Measurements from ENCODE around the gene CYB5R3.

DNA sequence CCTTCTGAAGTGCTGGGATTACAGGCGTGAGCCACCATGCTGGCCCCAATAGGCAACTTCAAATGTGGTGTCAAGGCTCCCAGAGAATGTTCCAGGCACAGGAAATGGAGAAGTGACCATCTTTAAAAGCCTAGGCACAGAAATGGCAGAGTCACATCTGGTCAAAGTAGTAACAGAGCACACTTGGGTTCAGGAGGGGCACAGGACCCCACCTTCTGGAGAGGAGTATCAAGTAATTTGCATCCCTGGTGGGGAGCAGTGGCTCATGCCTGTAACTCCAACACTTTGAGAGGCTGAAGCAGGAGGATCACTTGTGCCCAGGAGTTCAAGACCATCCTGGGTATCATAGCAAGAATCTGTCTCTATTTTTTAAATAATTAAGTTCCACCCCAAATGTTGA lies 66.2 kb downstream of the CYB5R3 start:
- TF ChIP-seq BHLHE40 (IDR thresholded peaks at IDR 0.05; ENCODE audit: low read depth, low read length) (no peak), TP53 (CRISPR knock-in tag; IDR thresholded peaks at IDR 0.05) (no peak), JUN (IDR thresholded peaks at IDR 0.05) (no peak), RAD21 (conservative IDR thresholded peaks at IDR 0.05 in 1 of 2, IDR thresholded peaks at IDR 0.05 in 1 of 2) (no peak), HDAC2 (IDR thresholded peaks at IDR 0.05) (no peak), POLR2A (IDR thresholded peaks at IDR 0.05; ENCODE audit: low read length) (no peak), EP300 (IDR thresholded peaks at IDR 0.05) (no peak), POLR2AphosphoS2 (conservative IDR thresholded peaks at IDR 0.05; ENCODE audit: low read length) (no peak), MAFK (IDR thresholded peaks at IDR 0.05; ENCODE audit: partially characterized antibody) (no peak), EHF (CRISPR knock-in tag; IDR thresholded peaks at IDR 0.05) (no peak)
- TF ChIP-seq, protein P1, sequence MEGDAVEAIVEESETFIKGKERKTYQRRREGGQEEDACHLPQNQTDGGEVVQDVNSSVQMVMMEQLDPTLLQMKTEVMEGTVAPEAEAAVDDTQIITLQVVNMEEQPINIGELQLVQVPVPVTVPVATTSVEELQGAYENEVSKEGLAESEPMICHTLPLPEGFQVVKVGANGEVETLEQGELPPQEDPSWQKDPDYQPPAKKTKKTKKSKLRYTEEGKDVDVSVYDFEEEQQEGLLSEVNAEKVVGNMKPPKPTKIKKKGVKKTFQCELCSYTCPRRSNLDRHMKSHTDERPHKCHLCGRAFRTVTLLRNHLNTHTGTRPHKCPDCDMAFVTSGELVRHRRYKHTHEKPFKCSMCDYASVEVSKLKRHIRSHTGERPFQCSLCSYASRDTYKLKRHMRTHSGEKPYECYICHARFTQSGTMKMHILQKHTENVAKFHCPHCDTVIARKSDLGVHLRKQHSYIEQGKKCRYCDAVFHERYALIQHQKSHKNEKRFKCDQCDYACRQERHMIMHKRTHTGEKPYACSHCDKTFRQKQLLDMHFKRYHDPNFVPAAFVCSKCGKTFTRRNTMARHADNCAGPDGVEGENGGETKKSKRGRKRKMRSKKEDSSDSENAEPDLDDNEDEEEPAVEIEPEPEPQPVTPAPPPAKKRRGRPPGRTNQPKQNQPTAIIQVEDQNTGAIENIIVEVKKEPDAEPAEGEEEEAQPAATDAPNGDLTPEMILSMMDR (IDR thresholded peaks at IDR 0.05): no peak
- TF ChIP-seq, protein P2, sequence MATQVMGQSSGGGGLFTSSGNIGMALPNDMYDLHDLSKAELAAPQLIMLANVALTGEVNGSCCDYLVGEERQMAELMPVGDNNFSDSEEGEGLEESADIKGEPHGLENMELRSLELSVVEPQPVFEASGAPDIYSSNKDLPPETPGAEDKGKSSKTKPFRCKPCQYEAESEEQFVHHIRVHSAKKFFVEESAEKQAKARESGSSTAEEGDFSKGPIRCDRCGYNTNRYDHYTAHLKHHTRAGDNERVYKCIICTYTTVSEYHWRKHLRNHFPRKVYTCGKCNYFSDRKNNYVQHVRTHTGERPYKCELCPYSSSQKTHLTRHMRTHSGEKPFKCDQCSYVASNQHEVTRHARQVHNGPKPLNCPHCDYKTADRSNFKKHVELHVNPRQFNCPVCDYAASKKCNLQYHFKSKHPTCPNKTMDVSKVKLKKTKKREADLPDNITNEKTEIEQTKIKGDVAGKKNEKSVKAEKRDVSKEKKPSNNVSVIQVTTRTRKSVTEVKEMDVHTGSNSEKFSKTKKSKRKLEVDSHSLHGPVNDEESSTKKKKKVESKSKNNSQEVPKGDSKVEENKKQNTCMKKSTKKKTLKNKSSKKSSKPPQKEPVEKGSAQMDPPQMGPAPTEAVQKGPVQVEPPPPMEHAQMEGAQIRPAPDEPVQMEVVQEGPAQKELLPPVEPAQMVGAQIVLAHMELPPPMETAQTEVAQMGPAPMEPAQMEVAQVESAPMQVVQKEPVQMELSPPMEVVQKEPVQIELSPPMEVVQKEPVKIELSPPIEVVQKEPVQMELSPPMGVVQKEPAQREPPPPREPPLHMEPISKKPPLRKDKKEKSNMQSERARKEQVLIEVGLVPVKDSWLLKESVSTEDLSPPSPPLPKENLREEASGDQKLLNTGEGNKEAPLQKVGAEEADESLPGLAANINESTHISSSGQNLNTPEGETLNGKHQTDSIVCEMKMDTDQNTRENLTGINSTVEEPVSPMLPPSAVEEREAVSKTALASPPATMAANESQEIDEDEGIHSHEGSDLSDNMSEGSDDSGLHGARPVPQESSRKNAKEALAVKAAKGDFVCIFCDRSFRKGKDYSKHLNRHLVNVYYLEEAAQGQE (IDR thresholded peaks at IDR 0.05): no peak
- TF ChIP-seq, protein P3, sequence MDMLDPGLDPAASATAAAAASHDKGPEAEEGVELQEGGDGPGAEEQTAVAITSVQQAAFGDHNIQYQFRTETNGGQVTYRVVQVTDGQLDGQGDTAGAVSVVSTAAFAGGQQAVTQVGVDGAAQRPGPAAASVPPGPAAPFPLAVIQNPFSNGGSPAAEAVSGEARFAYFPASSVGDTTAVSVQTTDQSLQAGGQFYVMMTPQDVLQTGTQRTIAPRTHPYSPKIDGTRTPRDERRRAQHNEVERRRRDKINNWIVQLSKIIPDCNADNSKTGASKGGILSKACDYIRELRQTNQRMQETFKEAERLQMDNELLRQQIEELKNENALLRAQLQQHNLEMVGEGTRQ (IDR thresholded peaks at IDR 0.05): no peak
